CD14-positive monocyte (primary cell): ENCODE results near the gene ATG7. TPM values are rescaled to one million over a fixed set of nuclear protein-coding genes. Genes with fewer than 3 reads are reported as not detected.

Source experiments
- DNase-seq, 3 donors: peaks; one replicate each; pipeline ENCODE4 v3.0.0-alpha.2; 2011 to 2022
- H2AFZ ChIP-seq: 2 replicates; pipeline ENCODE4 v1.6.0; 2012; ENCODE audit warnings: mild to moderate bottlenecking, low read depth, low read length, inconsistent platforms; ENCODE audit not compliant: insufficient read depth, poor library complexity, severe bottlenecking
- H3K27ac ChIP-seq, 2 donors: 1 replicate in 1 of 2; 2 replicates in 1 of 2; pipeline ENCODE4 v1.5.1; 2012 to 2013; ENCODE audit warnings: low read length in 2 of 2, control low read depth in 1 of 2, inconsistent platforms in 1 of 2, low read depth in 1 of 2, mild to moderate bottlenecking in 1 of 2
- H3K27me3 ChIP-seq, 2 donors: one replicate each; pipeline versions ENCODE4 v1.6.0 to v1.6.1; 2011 to 2013; ENCODE audit warnings: low read length in 2 of 2; ENCODE audit not compliant: control insufficient read depth in 2 of 2, insufficient read depth in 2 of 2
- H3K36me3 ChIP-seq, 2 donors: replicated peaks in 1 of 2; 1 replicate in 1 of 2; 2 replicates in 1 of 2; pipeline versions ENCODE4 v1.5.1 to v1.6.1; 2012 to 2013; ENCODE audit warnings: low read length in 2 of 2, control low read depth in 1 of 2, inconsistent platforms in 1 of 2, mild to moderate bottlenecking in 1 of 2; ENCODE audit not compliant: insufficient read depth in 2 of 2, control insufficient read depth in 1 of 2
- H3K4me1 ChIP-seq, 2 donors: 1 replicate in 1 of 2; 2 replicates in 1 of 2; pipeline versions ENCODE4 v1.5.1 to v1.6.1; 2012 to 2013; ENCODE audit warnings: low read length in 2 of 2, control low read depth in 1 of 2, inconsistent platforms in 1 of 2, mild to moderate bottlenecking in 1 of 2, moderate library complexity in 1 of 2; ENCODE audit not compliant: insufficient read depth in 2 of 2, control insufficient read depth in 1 of 2
- H3K4me2 ChIP-seq: replicated peaks from 2 replicates; pipeline ENCODE3; 2012; ENCODE audit warnings: low read length, moderate library complexity, mild to moderate bottlenecking; ENCODE audit not compliant: poor library complexity, severe bottlenecking; ENCODE audit errors: extremely low read depth
- H3K4me3 ChIP-seq, 3 experiments: fragments of 200-600 bp in 1 of 3; sonication (generic) in 1 of 3; replicated peaks in 1 of 3; 1 replicate in 2 of 3; 2 replicates in 1 of 3; pipeline ENCODE4 v1.5.1; 2011 to 2013; ENCODE audit warnings: low read length in 3 of 3, mild to moderate bottlenecking in 3 of 3, control low read depth in 2 of 3, low read depth in 2 of 3, inconsistent platforms in 1 of 3, moderate library complexity in 1 of 3
- H3K79me2 ChIP-seq: 2 replicates; pipeline ENCODE4 v1.6.0; 2012; ENCODE audit warnings: mild to moderate bottlenecking, control low read depth, inconsistent platforms, low read length, moderate library complexity; ENCODE audit not compliant: insufficient read depth
- H3K9ac ChIP-seq: 2 replicates; pipeline ENCODE4 v1.6.0; 2017; ENCODE audit warnings: low read length, mild to moderate bottlenecking; ENCODE audit not compliant: insufficient read depth, poor library complexity, severe bottlenecking
- H3K9me3 ChIP-seq, 2 donors: replicated peaks in 1 of 2; 1 replicate in 1 of 2; 2 replicates in 1 of 2; pipeline versions ENCODE4 v1.5.1 to v1.6.1; 2012 to 2013; ENCODE audit warnings: low read length in 2 of 2, control low read depth in 1 of 2; ENCODE audit not compliant: control insufficient read depth in 1 of 2, insufficient read depth in 1 of 2
- H4K20me1 ChIP-seq: 2 replicates; pipeline ENCODE4 v1.6.0; 2012; ENCODE audit warnings: mild to moderate bottlenecking, low read length, control low read depth, moderate library complexity; ENCODE audit not compliant: insufficient read depth
- H3K27ac Mint-ChIP-seq, 7 donors: one replicate each; pipeline ENCODE4 v1.8.0; 2020; ENCODE audit warnings: mild to moderate bottlenecking in 7 of 7, mixed read lengths in 7 of 7, moderate library complexity in 6 of 7, inconsistent platforms in 2 of 7
- H3K27me3 Mint-ChIP-seq, 3 donors: one replicate each; pipeline ENCODE4 v1.8.0; 2021 to 2022; ENCODE audit warnings: low read depth in 3 of 3, mild to moderate bottlenecking in 3 of 3, mixed read lengths in 3 of 3, moderate library complexity in 3 of 3, inconsistent platforms in 1 of 3
- H3K36me3 Mint-ChIP-seq, 2 donors: one replicate each; pipeline ENCODE4 v1.8.0; 2020; ENCODE audit warnings: mixed read lengths in 2 of 2, inconsistent platforms in 1 of 2, mild to moderate bottlenecking in 1 of 2
- H3K4me1 Mint-ChIP-seq: one replicate; pipeline ENCODE4 v1.8.0; 2020; ENCODE audit warnings: mild to moderate bottlenecking, mixed read lengths
- H3K4me3 Mint-ChIP-seq, 2 donors: one replicate each; pipeline ENCODE4 v1.8.0; 2020; ENCODE audit warnings: mild to moderate bottlenecking in 2 of 2, mixed read lengths in 2 of 2, moderate library complexity in 1 of 2
- H3K9me3 Mint-ChIP-seq, 7 donors: one replicate each; pipeline ENCODE4 v1.8.0; 2020 to 2022; ENCODE audit warnings: mixed read lengths in 7 of 7, mild to moderate bottlenecking in 6 of 7, moderate library complexity in 6 of 7, inconsistent platforms in 2 of 7
- WGBS: methylation state at CpG from one replicate; pipeline ENCODE4 v1.1.5; 2013; ENCODE audit warnings: missing lambda C conversion rate; ENCODE audit not compliant: insufficient coverage; 5-methylcytosine and 5-hydroxymethylcytosine counted together
- intact Hi-C, 2 donors: fragments of 100-400 bp; cut with micrococcal nuclease; formaldehyde crosslinking; loops; one replicate each; pipeline versions ENCODE4 v1.15.0 to v1.15.1; 2023
- polyA plus RNA-seq, 3 donors: library from polyadenylated mRNA; depleted of rRNA in 1 of 3; unstranded in 2 of 3; stranded (reverse) in 1 of 3; fragments of 300-500 nt in 2 of 3; fragments of >200 nt in 1 of 3; fragmentation: Illumina TruSeq in 2 of 3; gene quantifications; 1 replicate in 2 of 3; 2 replicates in 1 of 3; pipeline ENCODE4 v1.2.3, GENCODE V29; 2012 to 2021
- TF ChIP-seq, protein P1 (sequence below): fragments of 200-600 bp; IDR thresholded peaks from one replicate; pipeline ENCODE4 v1.8.0; 2022; ENCODE audit warnings: antibody characterized with exemption, mild to moderate bottlenecking

Gene ATG7
- polyA plus RNA-seq, 3 donors: 57.4 to 101 (median 89.7) TPM

- no peak overlapping the region for H3K4me3 Mint-ChIP-seq
- H3K36me3 ChIP-seq: peaks cover 64 to 89% of the 10 kb centered on the region in 2 donors
- H4K20me1 ChIP-seq: peaks cover 99% of the 10 kb centered on the region
- no peaks in the 10 kb centered on the region for H3K4me1 ChIP-seq
- no peaks in the 10 kb centered on the region for H3K9me3 Mint-ChIP-seq
- TF ChIP-seq, protein P1, sequence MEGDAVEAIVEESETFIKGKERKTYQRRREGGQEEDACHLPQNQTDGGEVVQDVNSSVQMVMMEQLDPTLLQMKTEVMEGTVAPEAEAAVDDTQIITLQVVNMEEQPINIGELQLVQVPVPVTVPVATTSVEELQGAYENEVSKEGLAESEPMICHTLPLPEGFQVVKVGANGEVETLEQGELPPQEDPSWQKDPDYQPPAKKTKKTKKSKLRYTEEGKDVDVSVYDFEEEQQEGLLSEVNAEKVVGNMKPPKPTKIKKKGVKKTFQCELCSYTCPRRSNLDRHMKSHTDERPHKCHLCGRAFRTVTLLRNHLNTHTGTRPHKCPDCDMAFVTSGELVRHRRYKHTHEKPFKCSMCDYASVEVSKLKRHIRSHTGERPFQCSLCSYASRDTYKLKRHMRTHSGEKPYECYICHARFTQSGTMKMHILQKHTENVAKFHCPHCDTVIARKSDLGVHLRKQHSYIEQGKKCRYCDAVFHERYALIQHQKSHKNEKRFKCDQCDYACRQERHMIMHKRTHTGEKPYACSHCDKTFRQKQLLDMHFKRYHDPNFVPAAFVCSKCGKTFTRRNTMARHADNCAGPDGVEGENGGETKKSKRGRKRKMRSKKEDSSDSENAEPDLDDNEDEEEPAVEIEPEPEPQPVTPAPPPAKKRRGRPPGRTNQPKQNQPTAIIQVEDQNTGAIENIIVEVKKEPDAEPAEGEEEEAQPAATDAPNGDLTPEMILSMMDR: no peak
- H3K4me2 ChIP-seq: no peak overlapping the region
- H3K27ac Mint-ChIP-seq: peak overlapping the region in 2 of 7 donors; percentile 6 to 24
- H3K27ac ChIP-seq: peak overlapping the region in 1 of 2 donors; percentile 11
- H3K79me2 ChIP-seq: peaks cover 12% of the 10 kb centered on the region
- H3K9me3 ChIP-seq: no peaks in the 10 kb centered on the region
- no peaks in the 10 kb centered on the region for H3K4me1 Mint-ChIP-seq
- no peak for DNase-seq
- peaks cover 58 to 85% of the 10 kb centered on the region in 2 donors for H3K36me3 Mint-ChIP-seq
- intact Hi-C loops: no loop called here
- H2AFZ ChIP-seq: no peak overlapping the region
- no peak overlapping the region for H3K4me3 ChIP-seq
- H3K27me3 Mint-ChIP-seq: no peaks in the 10 kb centered on the region
- H3K9ac ChIP-seq: no peak overlapping the region
- H3K27me3 ChIP-seq: no peaks in the 10 kb centered on the region
- WGBS: 90% methylated on average over 17 of the region's 17 CpGs
Measured at GRCh38 chr3:11558411-11558903, 286.3 kb downstream of the ATG7 start.

- peaks cover 6% of the 10 kb centered on the region for H3K79me2 ChIP-seq
- no peaks in the 10 kb centered on the region for H3K27me3 ChIP-seq
- no peak overlapping the region for H2AFZ ChIP-seq
- intact Hi-C loops: no loop called here
- H3K4me3 Mint-ChIP-seq: no peak overlapping the region
- H3K4me3 ChIP-seq: no peak overlapping the region
- H3K36me3 ChIP-seq: peaks cover 60 to 89% of the 10 kb centered on the region in 2 donors
- H3K36me3 Mint-ChIP-seq: peaks cover 59 to 84% of the 10 kb centered on the region in 2 donors
- H3K9me3 ChIP-seq: no peaks in the 10 kb centered on the region
- peaks cover 97% of the 10 kb centered on the region for H4K20me1 ChIP-seq
- 96% methylated on average over 25 of the region's 37 CpGs for WGBS
- H3K4me1 Mint-ChIP-seq: no peaks in the 10 kb centered on the region
- no peaks in the 10 kb centered on the region for H3K9me3 Mint-ChIP-seq
- TF ChIP-seq, protein P1: no peak
- no peaks in the 10 kb centered on the region for H3K4me1 ChIP-seq
- H3K27me3 Mint-ChIP-seq: no peaks in the 10 kb centered on the region
- H3K9ac ChIP-seq: no peak overlapping the region
- no peak overlapping the region for H3K4me2 ChIP-seq
- H3K27ac ChIP-seq: peak overlapping the region in 1 of 2 donors; percentile 20
- no peak for DNase-seq
- H3K27ac Mint-ChIP-seq: peak overlapping the region in 2 of 7 donors; percentile 13 to 15
Measured at GRCh38 chr3:11558918-11559815, 287.0 kb downstream of the ATG7 start.
